ENCODE data around the gene PER2.

DNA sequence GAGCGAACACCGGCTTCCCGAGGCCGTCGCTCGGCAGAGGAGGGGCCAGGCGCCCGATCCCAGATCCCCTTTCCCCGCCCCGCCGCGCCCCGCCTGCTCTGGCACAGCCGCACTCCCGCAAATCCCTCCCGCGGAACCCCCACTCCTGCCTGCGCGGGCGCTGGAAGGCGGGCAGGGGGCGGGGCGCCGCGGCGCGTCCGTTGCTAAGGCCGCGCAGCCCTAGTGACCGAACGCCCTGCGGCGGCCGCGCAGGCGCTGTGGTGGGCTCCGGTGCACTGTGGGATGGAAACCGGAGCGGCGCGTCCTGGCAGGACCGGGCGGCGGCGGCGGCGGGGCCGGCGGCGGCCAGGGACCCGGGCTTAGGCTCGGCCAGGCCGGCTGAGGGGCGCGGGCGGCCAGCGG, 31.8 kb upstream of the PER2 start, which contains the start of gene TRAF3IP1:
- TF ChIP-seq, protein P1, sequence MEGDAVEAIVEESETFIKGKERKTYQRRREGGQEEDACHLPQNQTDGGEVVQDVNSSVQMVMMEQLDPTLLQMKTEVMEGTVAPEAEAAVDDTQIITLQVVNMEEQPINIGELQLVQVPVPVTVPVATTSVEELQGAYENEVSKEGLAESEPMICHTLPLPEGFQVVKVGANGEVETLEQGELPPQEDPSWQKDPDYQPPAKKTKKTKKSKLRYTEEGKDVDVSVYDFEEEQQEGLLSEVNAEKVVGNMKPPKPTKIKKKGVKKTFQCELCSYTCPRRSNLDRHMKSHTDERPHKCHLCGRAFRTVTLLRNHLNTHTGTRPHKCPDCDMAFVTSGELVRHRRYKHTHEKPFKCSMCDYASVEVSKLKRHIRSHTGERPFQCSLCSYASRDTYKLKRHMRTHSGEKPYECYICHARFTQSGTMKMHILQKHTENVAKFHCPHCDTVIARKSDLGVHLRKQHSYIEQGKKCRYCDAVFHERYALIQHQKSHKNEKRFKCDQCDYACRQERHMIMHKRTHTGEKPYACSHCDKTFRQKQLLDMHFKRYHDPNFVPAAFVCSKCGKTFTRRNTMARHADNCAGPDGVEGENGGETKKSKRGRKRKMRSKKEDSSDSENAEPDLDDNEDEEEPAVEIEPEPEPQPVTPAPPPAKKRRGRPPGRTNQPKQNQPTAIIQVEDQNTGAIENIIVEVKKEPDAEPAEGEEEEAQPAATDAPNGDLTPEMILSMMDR (IDR thresholded peaks at IDR 0.05), result no peak
- no peak for TF ChIP-seq POLR2AphosphoS5 (IDR thresholded peaks at IDR 0.05)
